ENCODE results near the gene TINCR.
A peak's percentile ranks its signal among the peaks of the same experiment; 100 is the strongest.

TINCR gene

DNA sequence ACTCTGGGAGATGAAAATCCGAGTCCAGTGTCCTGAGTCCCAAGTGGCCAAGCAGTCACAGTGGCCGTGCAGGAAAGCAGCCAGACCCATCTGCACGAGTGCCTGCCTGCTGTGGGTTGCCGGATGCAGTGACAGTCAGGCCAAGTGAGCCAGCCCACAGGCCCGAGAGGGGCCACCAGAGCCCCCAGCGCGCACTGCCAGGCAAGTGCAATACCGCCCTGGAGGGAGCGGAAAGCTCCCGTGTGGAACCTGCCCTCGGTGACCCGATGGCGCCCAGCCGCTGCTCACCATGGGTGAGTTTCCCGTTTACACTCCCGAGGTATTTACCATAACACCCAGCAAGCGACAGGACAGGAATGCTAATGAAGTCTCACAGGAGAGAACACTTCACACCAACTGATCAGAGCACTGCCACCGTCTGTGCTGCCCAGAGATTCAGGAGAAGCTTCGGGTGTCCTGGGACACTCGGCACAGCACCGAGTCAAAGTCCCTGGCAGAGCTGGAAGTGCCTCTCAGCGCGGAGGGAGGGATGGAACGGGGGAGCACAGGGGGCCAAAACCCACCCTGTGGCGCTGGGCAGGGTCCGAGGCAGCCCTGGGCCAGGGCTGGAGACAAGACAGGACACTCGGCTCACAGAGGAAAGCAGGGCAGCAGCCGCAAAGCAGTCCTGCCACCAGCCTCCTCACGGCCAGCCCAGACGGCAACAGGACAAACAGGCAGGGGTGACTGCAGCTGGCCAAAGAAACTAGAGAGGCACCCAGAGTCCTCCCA is 21.3 kb upstream of the TINCR start:
- no peak for DNase-seq (ENCODE audit: low read depth, low spot score)

GRCh38 chr19:5588441-5588840 is 20.7 kb upstream of the TINCR start:
- no peak for DNase-seq (ENCODE audit: low read depth, low spot score)

- no peak for DNase-seq (ENCODE audit: low read depth, low spot score)
Measured at GRCh38 chr19:5587661-5588060, 19.9 kb upstream of the TINCR start.

- no peak for DNase-seq (ENCODE audit: low read depth, low spot score)
Measured at GRCh38 chr19:5587071-5587455, 19.3 kb upstream of the TINCR start.

DNA sequence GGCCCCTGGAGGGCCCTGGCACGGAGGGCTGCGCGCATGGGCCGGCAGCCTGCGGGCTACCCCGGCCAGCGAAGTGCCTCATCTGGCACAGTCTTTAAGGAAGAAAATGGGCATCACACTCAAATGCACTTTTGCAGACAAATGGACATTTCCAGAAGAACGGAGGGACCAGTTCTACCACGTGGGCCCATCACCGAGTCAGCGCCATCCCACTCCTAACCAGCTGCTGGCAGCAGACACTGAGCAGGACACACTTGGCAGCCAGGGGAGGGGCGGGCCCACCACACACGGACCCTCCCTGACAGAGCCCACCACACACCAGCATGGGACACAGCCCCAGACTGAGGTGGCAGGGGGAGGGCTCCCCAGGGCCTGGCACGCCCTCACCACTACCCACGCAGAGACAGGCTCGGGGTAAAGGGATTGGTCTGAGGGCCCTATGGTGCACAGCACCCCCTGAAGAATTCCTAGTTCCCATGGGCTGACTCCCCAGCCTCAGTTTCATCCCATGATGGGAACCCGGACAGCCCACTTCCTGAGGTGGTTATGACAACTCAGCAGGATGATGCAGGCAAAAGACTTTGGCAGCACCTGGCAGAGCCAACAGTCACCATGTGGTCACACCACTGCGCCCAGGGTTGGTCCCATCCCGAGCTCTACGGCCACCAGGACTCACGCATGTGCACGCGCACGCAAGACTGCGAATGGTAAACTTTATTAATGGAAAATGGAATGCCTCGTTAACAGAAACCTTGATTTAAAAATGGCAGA is 18.7 kb upstream of the TINCR start:
- DNase-seq (ENCODE audit: low read depth, low spot score) = no peak

DNA sequence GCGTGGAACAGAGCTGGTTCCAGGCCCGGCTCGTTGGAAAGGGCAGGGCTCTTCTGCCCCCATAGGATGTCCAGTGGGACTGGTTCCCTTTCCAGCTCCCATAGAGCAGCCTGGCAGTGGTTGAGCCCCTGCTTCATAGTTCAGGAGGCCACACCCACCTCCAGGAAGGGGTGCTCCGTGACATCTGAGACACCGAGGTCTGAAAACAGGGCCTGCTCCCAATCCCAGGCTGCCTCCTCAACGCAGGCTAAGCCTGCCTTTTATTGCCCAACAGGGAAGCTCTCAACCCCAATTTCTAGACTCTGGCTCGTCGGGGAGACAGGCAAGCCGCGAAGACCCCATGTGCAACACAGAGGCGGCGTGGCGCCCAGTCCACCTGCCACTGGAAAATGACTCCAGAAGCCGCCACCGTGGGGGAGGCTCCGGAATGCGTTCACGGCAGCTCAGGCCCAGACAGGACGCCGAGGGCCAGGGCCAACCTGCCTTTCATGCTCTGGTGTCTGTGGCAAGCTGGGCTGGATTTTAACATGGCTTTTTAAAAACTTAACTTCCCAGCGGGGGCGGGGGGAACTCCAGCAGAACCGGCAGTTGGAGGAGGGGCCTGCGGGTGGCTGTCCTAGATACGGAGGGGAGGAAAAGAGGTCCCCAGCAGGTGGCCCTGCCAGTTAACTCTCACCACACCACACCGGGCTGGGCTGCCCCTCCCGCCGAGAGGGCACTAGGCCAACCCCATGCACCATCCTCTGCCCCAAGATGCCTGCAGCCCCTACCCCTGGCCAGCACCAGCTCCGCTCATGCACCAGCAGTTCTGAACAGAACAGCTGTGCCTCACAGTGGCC is 17.9 kb upstream of the TINCR start:
- peak; percentile 45 for DNase-seq (ENCODE audit: low read depth, low spot score)

GRCh38 chr19:5580161-5580571 is 12.4 kb upstream of the TINCR start:
- no peak for DNase-seq (ENCODE audit: low read depth, low spot score)

DNA sequence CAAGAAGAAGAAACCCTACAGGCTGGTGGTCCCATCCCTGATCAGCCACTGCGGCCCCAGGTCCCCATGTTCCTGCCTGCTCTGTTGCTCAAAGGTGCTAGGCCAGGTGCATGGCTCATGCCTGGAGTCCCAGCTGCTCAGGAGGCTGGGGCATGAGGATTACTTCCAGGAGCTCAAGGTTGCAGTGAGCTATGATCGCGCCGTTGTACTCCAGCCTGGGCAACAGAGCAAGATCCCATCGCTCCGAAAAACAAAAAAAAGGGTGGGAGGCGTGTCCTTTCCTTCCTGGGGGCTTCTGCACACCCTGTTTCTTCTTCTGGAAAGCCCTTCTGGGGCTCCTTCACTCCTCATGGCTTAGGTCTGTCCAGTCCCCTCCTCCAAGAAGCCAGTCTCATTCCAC is 11.9 kb upstream of the TINCR start:
- no peak for DNase-seq (ENCODE audit: low read depth, low spot score)

DNA sequence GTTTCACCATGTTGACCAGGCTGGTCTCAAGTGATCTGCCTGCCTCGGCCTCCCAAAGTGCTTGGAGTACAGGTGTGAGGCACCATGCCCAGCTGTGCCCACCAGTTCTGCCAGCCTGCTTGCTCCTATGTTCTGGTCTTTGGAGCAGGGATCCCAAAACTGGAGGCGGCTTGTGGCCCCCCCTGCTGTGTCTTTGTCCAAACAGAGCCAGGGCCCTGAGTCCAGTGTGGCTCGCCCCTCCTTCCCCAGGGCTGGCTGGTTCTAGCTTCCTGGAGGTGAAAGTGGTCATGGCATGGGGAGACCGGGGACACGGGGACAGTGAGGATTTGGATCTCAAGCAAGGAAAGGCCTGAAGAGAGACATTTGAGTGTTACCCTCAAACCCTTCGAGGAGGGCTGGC is 11.5 kb upstream of the TINCR start:
- no peak for DNase-seq (ENCODE audit: low read depth, low spot score)

DNA sequence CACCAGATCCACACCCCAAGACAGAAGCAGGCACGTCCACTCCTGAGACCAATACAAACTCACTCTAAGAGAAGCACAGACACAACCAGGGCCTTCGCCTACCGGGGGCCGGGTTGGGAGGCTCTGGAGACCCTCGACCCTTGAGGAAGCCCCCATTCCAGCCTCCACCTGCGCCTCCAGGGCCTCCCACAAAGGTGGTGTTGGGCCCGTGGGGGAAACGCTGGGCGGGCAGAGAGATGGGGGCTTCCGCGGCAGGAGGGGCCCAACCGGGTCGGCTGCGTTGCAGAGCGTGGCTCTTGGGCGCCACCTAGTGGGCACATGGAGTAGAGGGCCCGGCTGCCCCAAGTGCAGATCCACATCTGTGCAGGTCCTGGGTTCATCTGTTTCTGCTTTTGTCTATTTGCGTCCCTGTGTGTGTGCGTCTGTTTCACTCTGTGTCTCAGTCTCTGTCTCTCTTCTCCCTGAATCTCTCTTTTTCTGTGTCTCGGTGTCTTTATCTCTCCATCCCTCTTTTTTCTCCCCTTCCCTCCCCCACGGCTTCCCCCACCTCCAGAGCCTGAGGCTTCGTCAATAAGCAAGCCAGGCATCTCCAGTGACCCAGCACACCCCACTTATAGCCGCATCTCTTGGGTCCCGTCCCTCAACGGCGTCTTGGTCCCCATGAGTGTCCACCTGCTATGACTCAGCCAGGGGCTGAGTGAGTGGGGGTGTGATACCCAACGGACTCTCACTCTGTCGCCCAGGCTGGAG is 10.5 kb upstream of the TINCR start:
- no peak for DNase-seq (ENCODE audit: low read depth, low spot score)

- no peak for DNase-seq (ENCODE audit: low read depth, low spot score)
Measured at GRCh38 chr19:5575590-5575989, 7.8 kb upstream of the TINCR start.

GRCh38 chr19:5572556-5573286 is 5.0 kb upstream of the TINCR start:
- no peak for DNase-seq (ENCODE audit: low read depth, low spot score)

- no peak for DNase-seq (ENCODE audit: low read depth, low spot score)
Measured at GRCh38 chr19:5571777-5572176, 4.0 kb upstream of the TINCR start.

DNA sequence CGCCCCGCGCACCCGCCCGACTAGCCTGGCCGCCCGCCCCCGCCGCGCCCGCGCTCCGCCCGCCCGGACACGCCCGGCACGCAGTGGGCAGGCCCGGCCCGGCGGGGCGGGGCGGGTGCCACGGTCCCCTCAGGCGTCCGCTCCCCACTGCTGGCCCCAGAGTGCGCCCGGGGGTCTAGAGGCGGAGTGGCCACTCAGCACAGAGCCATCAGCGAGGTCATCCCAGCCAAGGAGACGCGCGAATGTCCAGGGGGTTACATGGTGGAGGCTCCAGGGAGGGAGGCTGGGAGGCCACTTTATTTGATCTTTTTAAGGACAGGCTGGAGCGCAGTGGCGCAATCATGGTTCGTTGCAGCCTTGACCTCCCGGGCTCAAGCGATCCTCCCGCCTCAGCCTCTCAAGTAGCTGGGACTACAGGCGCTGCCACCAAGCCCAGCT is 236 bp upstream of the TINCR start:
- no peak for DNase-seq (ENCODE audit: low read depth, low spot score)

DNA sequence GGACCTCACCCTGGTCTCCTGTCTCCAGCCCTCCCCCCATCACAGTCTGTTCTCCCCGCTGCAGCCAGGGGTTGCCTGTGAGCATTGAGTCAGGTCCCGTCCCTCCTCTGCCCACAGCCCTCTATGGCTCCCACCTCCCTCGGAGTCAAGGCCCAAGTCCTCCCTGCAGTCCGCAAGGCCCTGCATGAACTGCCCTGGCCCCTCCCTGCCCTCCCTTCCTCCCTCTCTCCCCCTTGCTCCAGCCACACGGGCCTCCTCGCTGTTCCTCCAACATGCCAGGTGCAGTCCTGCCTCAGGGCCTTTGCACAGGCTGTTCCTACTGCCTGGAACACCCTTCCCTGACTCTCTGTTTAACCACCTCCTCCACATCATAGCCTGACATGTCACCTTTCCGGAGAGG is 2.8 kb downstream of the TINCR start:
- DNase-seq (ENCODE audit: low read depth, low spot score) = no peak

DNA sequence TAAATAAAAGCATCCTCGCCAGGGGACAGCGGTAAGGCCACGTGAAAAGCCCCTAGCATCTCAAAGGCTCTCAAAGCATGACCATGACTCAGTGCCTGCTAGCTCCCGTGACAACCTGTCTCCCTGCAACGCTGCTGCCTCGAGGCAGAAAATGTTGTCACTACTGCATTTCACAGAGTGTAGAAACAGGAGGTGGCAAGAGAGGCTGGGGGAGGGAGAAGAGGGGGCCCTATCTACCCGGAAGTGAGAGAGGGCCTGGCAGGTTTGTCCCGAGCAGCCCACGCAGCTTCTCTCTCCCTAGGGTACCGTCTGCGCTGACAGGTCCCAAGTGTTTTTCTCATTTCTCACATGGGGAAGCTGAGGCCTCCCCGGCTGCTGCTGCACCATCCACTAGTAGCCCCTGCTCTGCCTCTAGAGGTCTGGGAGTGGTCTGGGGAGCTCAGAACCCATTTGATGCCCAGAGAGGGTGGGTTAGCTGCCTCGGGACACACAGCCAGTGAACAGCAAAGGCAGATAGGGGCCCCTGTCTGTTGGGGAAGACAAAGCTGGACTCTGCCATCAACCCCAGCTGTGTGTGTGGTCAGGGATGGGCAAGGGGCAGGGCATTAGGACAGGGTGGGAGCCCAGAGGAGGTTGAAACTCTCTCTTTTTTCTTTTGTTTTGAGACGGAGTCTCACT is 3.7 kb downstream of the TINCR start:
- DNase-seq (ENCODE audit: low read depth, low spot score) = no peak

- DNase-seq (ENCODE audit: low read depth, low spot score) = no peak
Measured at GRCh38 chr19:5563008-5563431, 4.7 kb downstream of the TINCR start.

- DNase-seq (ENCODE audit: low read depth, low spot score) = no peak
Measured at GRCh38 chr19:5562280-5562679, 5.5 kb downstream of the TINCR start.

GRCh38 chr19:5561559-5561958 is 6.2 kb downstream of the TINCR start:
- no peak for DNase-seq (ENCODE audit: low read depth, low spot score)

DNA sequence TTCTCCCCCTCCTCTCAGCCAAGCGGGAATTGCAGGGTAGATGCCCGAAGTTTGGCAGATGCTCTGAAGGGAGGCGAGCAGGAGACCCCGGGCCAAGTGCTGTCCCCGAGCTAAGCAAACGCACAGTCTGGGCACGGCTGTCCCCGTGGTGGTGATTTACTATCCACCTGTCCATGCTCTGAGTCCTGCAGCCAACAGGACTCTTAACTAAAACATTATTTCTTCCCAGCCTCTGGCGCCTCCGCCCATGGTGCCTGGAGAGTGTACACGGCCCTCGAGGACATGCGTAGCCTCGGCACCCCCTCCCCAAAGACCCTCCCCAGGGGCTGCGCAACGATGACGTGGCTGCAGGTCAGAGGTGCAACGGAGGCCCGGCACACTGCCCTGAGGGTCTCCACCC is 7.6 kb downstream of the TINCR start:
- no peak for DNase-seq (ENCODE audit: low read depth, low spot score)

Data from iPS DF 19.7 (cell line).